Activated CD8-positive, alpha-beta memory T cell treated with anti-CD3 and anti-CD28 coated beads, Interleukin-2, amount 50 U/mL, for 24 hours (primary cell): Measurements from ENCODE around the gene ZNF74.
"Not testable (repeated sequence)": the region's sequence is repeated elsewhere in the genome, so short reads cannot be mapped to it uniquely, and the experiment has no call there.

Experiments used
- DNase-seq: peaks from one replicate; pipeline ENCODE4 v3.0.0-alpha.2; 2020; ENCODE audit errors: extremely low read depth

The ZNF74 gene

GRCh38 chr22:20400606-20401375 is 6.8 kb downstream of the ZNF74 start:
- DNase-seq: no peak

GRCh38 chr22:20401376-20402014 is 7.5 kb downstream of the ZNF74 start:
- DNase-seq: no peak

- DNase-seq: no peak
Measured at GRCh38 chr22:20402960-20403778, 9.2 kb downstream of the ZNF74 start.

GRCh38 chr22:20403779-20404140 is 9.8 kb downstream of the ZNF74 start:
- DNase-seq: no peak

- no peak for DNase-seq
Measured at GRCh38 chr22:20404881-20405280, 10.9 kb downstream of the ZNF74 start.

GRCh38 chr22:20405291-20405930 is 11.5 kb downstream of the ZNF74 start:
- DNase-seq: no peak

GRCh38 chr22:20405931-20406685 is 12.2 kb downstream of the ZNF74 start:
- no peak for DNase-seq

GRCh38 chr22:20406686-20407408 is 12.9 kb downstream of the ZNF74 start:
- no peak for DNase-seq

- no peak for DNase-seq
Measured at GRCh38 chr22:20407829-20408228, 13.9 kb downstream of the ZNF74 start.

GRCh38 chr22:20408891-20409290 is 14.9 kb downstream of the ZNF74 start:
- DNase-seq: no peak

GRCh38 chr22:20409385-20409784 is 15.4 kb downstream of the ZNF74 start:
- DNase-seq: not testable (repeated sequence)

- no peak for DNase-seq
Measured at GRCh38 chr22:20412474-20413216, 18.7 kb downstream of the ZNF74 start.

GRCh38 chr22:20413217-20414058 is 19.5 kb downstream of the ZNF74 start:
- no peak for DNase-seq

- no peak for DNase-seq
Measured at GRCh38 chr22:20414059-20414440, 20.1 kb downstream of the ZNF74 start.

GRCh38 chr22:20414450-20414849 is 20.5 kb downstream of the ZNF74 start:
- no peak for DNase-seq

- not testable (repeated sequence) for DNase-seq
Measured at GRCh38 chr22:20415241-20415640, 21.3 kb downstream of the ZNF74 start.

GRCh38 chr22:20415699-20416098 is 21.7 kb downstream of the ZNF74 start:
- not testable (repeated sequence) for DNase-seq

GRCh38 chr22:20418211-20418788 is 24.3 kb downstream of the ZNF74 start:
- DNase-seq: no peak

GRCh38 chr22:20419664-20419951 is 25.7 kb downstream of the ZNF74 start:
- DNase-seq: no peak
